ENCODE data around the gene CXCL11. TPM values are rescaled to one million over a fixed set of nuclear protein-coding genes. Genes with fewer than 3 reads are reported as not detected.
"Not testable (repeated sequence)": the region's sequence is repeated elsewhere in the genome, so short reads cannot be mapped to it uniquely, and the experiment has no call there.

The CXCL11 gene
- total RNA-seq, 1 donor from 2014 or later, result not detected

GRCh38 chr4:76043306-76043705 lies 7.4 kb upstream of the CXCL11 start:
- not testable (repeated sequence) for H3K4me2 ChIP-seq; H2AFZ ChIP-seq (replicated peaks); H3K4me1 ChIP-seq; H3K4me3 ChIP-seq; H3K4me3 Mint-ChIP-seq; H3K36me3 ChIP-seq; H3K27me3 Mint-ChIP-seq (ENCODE audit: insufficient read depth, low read depth); H3K27ac ChIP-seq; H3K27ac Mint-ChIP-seq; DNase-seq (ENCODE audit: low spot score); H3K9ac ChIP-seq; H4K20me1 ChIP-seq (ENCODE audit: low read depth); H3K36me3 Mint-ChIP-seq; H3F3A ChIP-seq (ENCODE audit: low read depth); H3K9me3 Mint-ChIP-seq; H3K9me3 ChIP-seq (ENCODE audit: low read depth); H3K79me2 ChIP-seq (ENCODE audit: low read depth); H3K4me1 Mint-ChIP-seq; H3K27me3 ChIP-seq

- H3K9me3 ChIP-seq (ENCODE audit: low read depth); H3K79me2 ChIP-seq (ENCODE audit: low read depth); H3F3A ChIP-seq (ENCODE audit: low read depth); H3K27ac Mint-ChIP-seq; H3K36me3 ChIP-seq; H3K36me3 Mint-ChIP-seq; H3K9ac ChIP-seq; H3K27me3 Mint-ChIP-seq (ENCODE audit: insufficient read depth, low read depth); H3K4me3 ChIP-seq; DNase-seq (ENCODE audit: low spot score); H3K27me3 ChIP-seq; H3K4me1 ChIP-seq; H3K27ac ChIP-seq; H4K20me1 ChIP-seq (ENCODE audit: low read depth); H3K4me2 ChIP-seq; H3K4me3 Mint-ChIP-seq; H3K9me3 Mint-ChIP-seq; H2AFZ ChIP-seq (replicated peaks); H3K4me1 Mint-ChIP-seq: not testable (repeated sequence)
Observed at GRCh38 chr4:76042241-76042998, 6.5 kb upstream of the CXCL11 start.

DNA sequence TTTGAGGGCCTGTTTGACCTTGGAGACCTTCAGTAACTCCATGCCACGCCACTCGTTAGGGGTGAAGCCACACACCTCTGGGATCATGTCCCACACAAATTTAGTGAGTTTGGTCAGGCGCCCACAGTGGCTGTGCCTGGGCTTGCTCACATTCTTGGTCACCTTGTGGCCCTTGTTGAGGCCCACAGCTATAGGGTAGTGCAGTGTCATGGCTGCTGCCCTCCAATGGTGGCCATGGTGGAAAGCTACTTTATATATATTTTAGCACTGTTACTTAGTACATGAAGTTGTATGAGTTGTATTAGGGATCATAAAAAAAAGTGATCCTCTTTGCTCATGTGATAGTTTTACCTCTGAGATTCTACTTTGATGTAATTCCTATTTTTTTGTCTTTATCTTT lies 985 bp upstream of the CXCL11 start:
- no peak overlapping the region for H3K4me2 ChIP-seq
- no peaks in the 10 kb centered on the region for H3K27me3 Mint-ChIP-seq (ENCODE audit: insufficient read depth, low read depth)
- no peak overlapping the region for H3K27ac ChIP-seq
- H3K4me3 ChIP-seq, result no peak overlapping the region
- H3K36me3 Mint-ChIP-seq, result no peaks in the 10 kb centered on the region
- no peak overlapping the region for H3K4me3 Mint-ChIP-seq
- no peaks in the 10 kb centered on the region for H3K36me3 ChIP-seq
- H4K20me1 ChIP-seq (ENCODE audit: low read depth), result no peaks in the 10 kb centered on the region
- H3K27me3 ChIP-seq, result no peaks in the 10 kb centered on the region
- no peaks in the 10 kb centered on the region for H3K9me3 ChIP-seq (ENCODE audit: low read depth)
- no peaks in the 10 kb centered on the region for H3K79me2 ChIP-seq (ENCODE audit: low read depth)
- H2AFZ ChIP-seq (replicated peaks), result no peak overlapping the region
- H3F3A ChIP-seq (ENCODE audit: low read depth), result no peaks in the 10 kb centered on the region
- H3K4me1 ChIP-seq, result no peaks in the 10 kb centered on the region
- DNase-seq (ENCODE audit: low spot score), result no peak
- H3K9ac ChIP-seq, result no peak overlapping the region
- H3K9me3 Mint-ChIP-seq, result no peaks in the 10 kb centered on the region
- H3K27ac Mint-ChIP-seq, result no peak overlapping the region
- TF ChIP-seq EZH2 (IDR thresholded peaks at IDR 0.05), result no peak
- no peak for TF ChIP-seq EZH2phosphoT487 (IDR thresholded peaks at IDR 0.05)
- TF ChIP-seq, protein P1, sequence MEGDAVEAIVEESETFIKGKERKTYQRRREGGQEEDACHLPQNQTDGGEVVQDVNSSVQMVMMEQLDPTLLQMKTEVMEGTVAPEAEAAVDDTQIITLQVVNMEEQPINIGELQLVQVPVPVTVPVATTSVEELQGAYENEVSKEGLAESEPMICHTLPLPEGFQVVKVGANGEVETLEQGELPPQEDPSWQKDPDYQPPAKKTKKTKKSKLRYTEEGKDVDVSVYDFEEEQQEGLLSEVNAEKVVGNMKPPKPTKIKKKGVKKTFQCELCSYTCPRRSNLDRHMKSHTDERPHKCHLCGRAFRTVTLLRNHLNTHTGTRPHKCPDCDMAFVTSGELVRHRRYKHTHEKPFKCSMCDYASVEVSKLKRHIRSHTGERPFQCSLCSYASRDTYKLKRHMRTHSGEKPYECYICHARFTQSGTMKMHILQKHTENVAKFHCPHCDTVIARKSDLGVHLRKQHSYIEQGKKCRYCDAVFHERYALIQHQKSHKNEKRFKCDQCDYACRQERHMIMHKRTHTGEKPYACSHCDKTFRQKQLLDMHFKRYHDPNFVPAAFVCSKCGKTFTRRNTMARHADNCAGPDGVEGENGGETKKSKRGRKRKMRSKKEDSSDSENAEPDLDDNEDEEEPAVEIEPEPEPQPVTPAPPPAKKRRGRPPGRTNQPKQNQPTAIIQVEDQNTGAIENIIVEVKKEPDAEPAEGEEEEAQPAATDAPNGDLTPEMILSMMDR (IDR thresholded peaks at IDR 0.05), result no peak
- H3K4me1 Mint-ChIP-seq, result no peaks in the 10 kb centered on the region

DNA sequence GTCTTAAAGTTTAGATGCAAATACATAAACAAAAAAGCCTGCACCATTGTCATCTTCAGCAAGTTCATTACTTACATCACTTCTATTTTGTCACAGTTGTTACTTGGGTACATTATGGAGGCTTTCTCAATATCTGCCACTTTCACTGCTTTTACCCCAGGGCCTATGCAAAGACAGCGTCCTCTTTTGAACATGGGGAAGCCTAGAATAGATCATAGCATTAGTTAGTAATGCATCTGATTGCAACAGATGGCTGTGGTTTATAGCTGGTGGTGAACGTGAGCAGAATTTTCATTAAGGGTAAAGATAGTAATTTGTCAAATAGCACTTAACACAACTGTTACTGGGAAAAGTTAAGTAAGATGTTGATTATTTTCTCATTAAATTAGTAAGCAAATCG lies 729 bp downstream of the CXCL11 start:
- DNase-seq (ENCODE audit: low spot score), result no peak
- Histone ChIP-seq H3K9ac (no peak overlapping the region), H3K4me1 (no peaks in the 10 kb centered on the region), H3K36me3 (no peaks in the 10 kb centered on the region), H3K27me3 (no peaks in the 10 kb centered on the region), H3K4me3 (no peak overlapping the region), H3K9me3 (ENCODE audit: low read depth) (no peaks in the 10 kb centered on the region), H2AFZ (replicated peaks) (no peak overlapping the region), H3K4me2 (no peak overlapping the region), H4K20me1 (ENCODE audit: low read depth) (no peaks in the 10 kb centered on the region), H3K79me2 (ENCODE audit: low read depth) (no peaks in the 10 kb centered on the region), H3F3A (ENCODE audit: low read depth) (no peaks in the 10 kb centered on the region), H3K27ac (no peak overlapping the region)
- Mint-ChIP-seq H3K27ac (no peak overlapping the region), H3K4me3 (no peak overlapping the region), H3K27me3 (ENCODE audit: insufficient read depth, low read depth) (no peaks in the 10 kb centered on the region), H3K9me3 (no peaks in the 10 kb centered on the region), H3K4me1 (no peaks in the 10 kb centered on the region), H3K36me3 (no peaks in the 10 kb centered on the region)
- no peak for TF ChIP-seq EZH2phosphoT487 (IDR thresholded peaks at IDR 0.05)
- TF ChIP-seq, protein P1 (IDR thresholded peaks at IDR 0.05), result no peak
- no peak for TF ChIP-seq EZH2 (IDR thresholded peaks at IDR 0.05)
